K562 (cell line): ENCODE results near the gene NSMF. TPM values are rescaled to one million over a fixed set of nuclear protein-coding genes. Genes with fewer than 3 reads are reported as not detected.
A peak's percentile ranks its signal among the peaks of the same experiment; 100 is the strongest.

ENCODE experiments used
- CAMTA2 ChIP-seq: fragments of 250-450 bp; sonication (Bioruptor Pico); conservative IDR thresholded peaks from 2 replicates; pipeline ENCODE4 v1.5.1; 2022
- FOXM1 ChIP-seq, 2 experiments: fragments of 450-650 bp in 1 of 2; sonication (generic) in 1 of 2; formaldehyde crosslinking in 1 of 2; IDR thresholded peaks; 2 replicates each; pipeline versions ENCODE4 v1.6.1 to v1.9.0; 2017 to 2022; ENCODE audit warnings: low read depth in 2 of 2, mild to moderate bottlenecking in 2 of 2, missing genetic modification reagents in 1 of 2, moderate library complexity in 1 of 2
- HNRNPL ChIP-seq: fragments of 200-400 bp; formaldehyde crosslinking; IDR thresholded peaks from 2 replicates; pipeline ENCODE4 v1.6.1; 2017; ENCODE audit warnings: low read depth, mild to moderate bottlenecking, low read length
- KLF1 ChIP-seq: fragments of 450-650 bp; IDR thresholded peaks from 2 replicates; pipeline ENCODE4 v1.6.1; 2016; ENCODE audit warnings: missing genetic modification characterization, missing compliant biosample characterization
- MCM5 ChIP-seq: fragments of 450-650 bp; IDR thresholded peaks from 2 replicates; pipeline ENCODE4 v1.6.1; 2016; ENCODE audit warnings: low read depth
- PTRF ChIP-seq: fragments of 450-650 bp; IDR thresholded peaks from 2 replicates; pipeline ENCODE4 v1.6.1; 2016; ENCODE audit warnings: mild to moderate bottlenecking, missing genetic modification characterization, missing compliant biosample characterization
- SMARCC2 ChIP-seq: fragments of 450-650 bp; IDR thresholded peaks from 2 replicates; pipeline ENCODE4 v1.6.1; 2017; ENCODE audit warnings: antibody characterized with exemption, moderate library complexity, mild to moderate bottlenecking, low read depth
- TOE1 ChIP-seq, 2 experiments: fragments of 450-650 bp in 1 of 2; sonication (generic) in 1 of 2; formaldehyde crosslinking in 1 of 2; IDR thresholded peaks; 2 replicates each; pipeline versions ENCODE4 v1.7.1 to v1.8.0; 2016 to 2022; ENCODE audit warnings: borderline replicate concordance in 2 of 2, mild to moderate bottlenecking in 2 of 2, antibody characterized with exemption in 1 of 2, inconsistent platforms in 1 of 2, low read depth in 1 of 2, missing genetic modification reagents in 1 of 2, moderate library complexity in 1 of 2
- ZBTB9 ChIP-seq: fragments of 450-650 bp; formaldehyde crosslinking; IDR thresholded peaks from 2 replicates; pipeline ENCODE4 v1.4.0; 2020; ENCODE audit warnings: mild to moderate bottlenecking, moderate library complexity
- ZNF146 ChIP-seq: IDR thresholded peaks from one replicate; pipeline ENCODE4 v1.6.1; 2018; ENCODE audit warnings: missing compliant biosample characterization; ENCODE audit not compliant: unreplicated experiment
- polyA plus RNA-seq, 8 experiments: library from polyadenylated mRNA; depleted of rRNA in 4 of 8; stranded (reverse) in 5 of 8; unstranded in 3 of 8; fragments of >200 nt; fragmentation: Nextera tagmentation in 2 of 8; fragmentation: Illumina TruSeq in 1 of 8; extraction: Ambion mirVana in 2 of 8; extraction: Trizol in 1 of 8; gene quantifications; 2 replicates each; pipeline versions ENCODE4 v1.2.1 to v1.2.3, GENCODE V29; 2011 to 2014; ENCODE audit warnings: inconsistent platforms in 1 of 8, missing spikeins in 1 of 8
- total RNA-seq, 7 experiments: library from RNA; depleted of rRNA in 6 of 7; stranded (reverse); fragments of >200 nt in 6 of 7; fragmentation: Illumina TruSeq in 2 of 7; extraction: Trizol in 2 of 7; gene quantifications; 2 replicates each; pipeline versions ENCODE4 v1.2.1 to v1.2.3, GENCODE V29; 2011 to 2021; ENCODE audit warnings: low replicate concordance in 1 of 7
- TF ChIP-seq, protein P1 (sequence below): fragments of 200-800 bp; sonication (Bioruptor generic); IDR thresholded peaks from 2 replicates; pipeline ENCODE4 v1.6.1; 2017; ENCODE audit warnings: missing genetic modification characterization, missing compliant biosample characterization
- TF ChIP-seq, protein P2 (sequence below), 2 experiments: fragments of 450-650 bp; IDR thresholded peaks; 2 replicates each; pipeline ENCODE4 v1.6.1; 2016; ENCODE audit warnings: mild to moderate bottlenecking in 2 of 2, borderline replicate concordance in 1 of 2, low read depth in 1 of 2, moderate library complexity in 1 of 2
- TF ChIP-seq, protein P3 (sequence below): sonication (generic); formaldehyde crosslinking; IDR thresholded peaks from 2 replicates; pipeline ENCODE4 v1.8.1; 2023; ENCODE audit warnings: mild to moderate bottlenecking, missing genetic modification reagents

Gene NSMF
- total and polyA plus RNA-seq, 9 of the 15 experiments (the other 6 are each of a cell fraction or from before 2014, with no cell fraction given), result 0.20 to 82.7 (median 29.3) TPM

DNA sequence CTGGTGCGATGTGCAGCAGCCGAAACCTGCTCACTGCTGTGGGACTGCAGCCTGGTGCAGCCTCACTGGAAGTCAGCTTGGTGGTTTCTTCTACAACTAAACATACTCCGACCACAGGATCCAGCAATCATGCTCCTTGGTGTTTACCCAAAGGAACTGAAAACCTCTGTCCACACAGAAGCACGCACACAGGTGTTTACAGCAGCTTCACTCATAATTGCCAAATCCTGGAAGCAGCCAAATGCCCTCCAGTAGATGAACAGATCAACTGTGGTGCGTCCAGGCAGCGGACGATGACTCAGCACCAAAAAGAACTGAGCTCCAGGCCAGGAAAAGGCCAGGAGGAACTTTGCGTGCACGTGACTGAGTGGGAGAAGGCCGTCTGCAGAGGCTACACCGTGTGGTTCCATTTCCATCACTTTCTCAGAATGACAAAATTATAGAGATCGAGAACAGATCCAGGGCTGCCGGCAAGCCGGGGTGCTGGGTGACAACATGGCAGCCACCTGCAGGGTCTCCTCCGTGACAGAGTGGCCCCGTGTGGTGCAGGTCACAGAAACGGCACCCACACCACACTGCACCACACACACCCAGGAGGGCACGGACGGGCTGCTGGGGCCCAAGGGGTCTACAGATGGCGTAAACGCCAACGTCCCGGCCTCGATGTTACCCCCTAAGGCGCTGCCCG is 23.1 kb upstream of the NSMF start (continued):
- TF ChIP-seq ZBTB9 (CRISPR knock-in tag) (no peak), KLF1 (tag) (no peak), HNRNPL (0 out of 2 replicates have a peak, but pooled peaks have one; percentile 21), CAMTA2 (CRISPR knock-in tag) (no peak), SMARCC2 (0 out of 2 replicates have a peak, but pooled peaks have one; percentile 69), PTRF (tag) (no peak), TOE1 (IDR thresholded peaks at IDR 0.05; ENCODE audit: borderline replicate concordance) (peak; percentile 91), TOE1 (CRISPR knock-in tag; IDR thresholded peaks at IDR 0.05; ENCODE audit: borderline replicate concordance, low read depth) (no peak), MCM5 (no peak), FOXM1 (IDR thresholded peaks at IDR 0.05; ENCODE audit: low read depth) (no peak), FOXM1 (CRISPR knock-in tag; IDR thresholded peaks at IDR 0.05; ENCODE audit: low read depth) (no peak), ZNF146 (CRISPR knock-in tag) (no peak)
- TF ChIP-seq, protein P1, sequence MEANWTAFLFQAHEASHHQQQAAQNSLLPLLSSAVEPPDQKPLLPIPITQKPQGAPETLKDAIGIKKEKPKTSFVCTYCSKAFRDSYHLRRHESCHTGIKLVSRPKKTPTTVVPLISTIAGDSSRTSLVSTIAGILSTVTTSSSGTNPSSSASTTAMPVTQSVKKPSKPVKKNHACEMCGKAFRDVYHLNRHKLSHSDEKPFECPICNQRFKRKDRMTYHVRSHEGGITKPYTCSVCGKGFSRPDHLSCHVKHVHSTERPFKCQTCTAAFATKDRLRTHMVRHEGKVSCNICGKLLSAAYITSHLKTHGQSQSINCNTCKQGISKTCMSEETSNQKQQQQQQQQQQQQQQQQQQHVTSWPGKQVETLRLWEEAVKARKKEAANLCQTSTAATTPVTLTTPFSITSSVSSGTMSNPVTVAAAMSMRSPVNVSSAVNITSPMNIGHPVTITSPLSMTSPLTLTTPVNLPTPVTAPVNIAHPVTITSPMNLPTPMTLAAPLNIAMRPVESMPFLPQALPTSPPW (CRISPR knock-in tag), result peak; percentile 31; the same call in 1 of the 2 replicates
- TF ChIP-seq, protein P2, sequence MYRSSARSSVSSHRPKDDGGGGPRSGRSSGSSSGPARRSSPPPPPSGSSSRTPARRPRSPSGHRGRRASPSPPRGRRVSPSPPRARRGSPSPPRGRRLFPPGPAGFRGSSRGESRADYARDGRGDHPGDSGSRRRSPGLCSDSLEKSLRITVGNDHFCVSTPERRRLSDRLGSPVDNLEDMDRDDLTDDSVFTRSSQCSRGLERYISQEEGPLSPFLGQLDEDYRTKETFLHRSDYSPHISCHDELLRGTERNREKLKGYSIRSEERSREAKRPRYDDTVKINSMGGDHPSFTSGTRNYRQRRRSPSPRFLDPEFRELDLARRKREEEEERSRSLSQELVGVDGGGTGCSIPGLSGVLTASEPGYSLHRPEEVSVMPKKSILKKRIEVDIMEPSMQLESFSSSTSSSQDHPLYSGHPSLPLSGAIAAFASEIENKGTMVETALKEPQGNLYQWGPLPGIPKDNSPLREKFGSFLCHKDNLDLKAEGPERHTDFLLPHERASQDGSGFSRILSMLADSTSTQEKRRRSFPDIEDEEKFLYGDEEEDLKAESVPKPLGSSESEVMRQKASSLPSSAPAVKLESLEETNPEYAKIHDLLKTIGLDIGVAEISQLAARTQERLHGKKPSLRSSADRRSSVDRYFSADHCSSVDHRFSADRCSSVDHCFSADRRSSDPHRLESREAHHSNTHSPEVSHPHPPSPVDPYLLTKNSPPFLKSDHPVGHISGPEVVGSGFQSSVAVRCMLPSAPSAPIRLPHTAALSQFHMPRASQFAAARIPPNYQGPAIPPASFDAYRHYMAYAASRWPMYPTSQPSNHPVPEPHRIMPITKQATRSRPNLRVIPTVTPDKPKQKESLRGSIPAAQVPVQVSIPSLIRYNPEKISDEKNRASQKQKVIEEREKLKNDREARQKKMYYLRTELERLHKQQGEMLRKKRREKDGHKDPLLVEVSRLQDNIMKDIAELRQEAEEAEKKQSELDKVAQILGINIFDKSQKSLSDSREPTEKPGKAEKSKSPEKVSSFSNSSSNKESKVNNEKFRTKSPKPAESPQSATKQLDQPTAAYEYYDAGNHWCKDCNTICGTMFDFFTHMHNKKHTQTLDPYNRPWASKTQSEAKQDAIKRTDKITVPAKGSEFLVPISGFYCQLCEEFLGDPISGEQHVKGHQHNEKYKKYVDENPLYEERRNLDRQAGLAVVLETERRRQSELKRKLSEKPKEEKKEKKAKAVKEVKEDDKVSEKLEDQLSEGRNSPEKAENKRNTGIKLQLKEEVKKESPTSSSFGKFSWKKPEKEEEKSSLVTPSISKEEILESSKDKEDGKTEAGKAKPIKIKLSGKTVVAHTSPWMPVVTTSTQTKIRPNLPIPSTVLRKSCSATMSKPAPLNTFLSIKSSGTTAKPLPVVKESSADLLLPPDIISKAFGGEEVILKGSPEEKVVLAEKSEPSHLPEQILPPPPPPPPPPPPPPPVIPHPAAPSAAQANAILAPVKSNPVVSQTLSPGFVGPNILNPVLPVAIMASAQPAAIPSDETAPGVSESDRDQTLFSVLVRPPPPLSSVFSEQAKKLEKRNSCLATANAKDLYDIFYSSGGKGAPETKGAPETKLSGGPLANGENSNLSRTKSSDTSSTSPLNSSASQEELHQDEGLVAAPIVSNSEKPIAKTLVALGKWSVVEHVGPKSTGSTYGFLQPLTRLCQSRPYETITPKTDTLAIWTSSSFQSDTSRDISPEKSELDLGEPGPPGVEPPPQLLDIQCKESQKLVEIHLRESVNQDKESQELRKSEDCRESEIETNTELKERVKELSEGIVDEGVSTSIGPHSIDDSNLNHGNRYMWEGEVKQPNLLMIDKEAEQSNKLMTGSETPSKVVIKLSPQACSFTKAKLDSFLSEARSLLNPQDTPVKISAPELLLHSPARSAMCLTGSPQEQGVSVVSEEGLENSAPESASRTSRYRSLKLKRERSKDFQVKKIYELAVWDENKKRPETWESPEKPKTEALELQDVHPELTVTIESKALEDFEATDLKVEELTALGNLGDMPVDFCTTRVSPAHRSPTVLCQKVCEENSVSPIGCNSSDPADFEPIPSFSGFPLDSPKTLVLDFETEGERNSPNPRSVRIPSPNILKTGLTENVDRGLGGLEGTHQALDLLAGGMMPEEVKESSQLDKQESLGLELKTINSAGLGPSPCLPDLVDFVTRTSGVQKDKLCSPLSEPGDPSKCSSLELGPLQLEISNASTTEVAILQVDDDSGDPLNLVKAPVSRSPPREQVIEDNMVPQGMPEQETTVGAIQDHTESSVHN (IDR thresholded peaks at IDR 0.05; ENCODE audit: borderline replicate concordance in 1 of 2, low read depth in 1 of 2), result peak in 1 of 2 experiments; percentile 24; a peak in 1 of 4 replicates
- TF ChIP-seq, protein P3, sequence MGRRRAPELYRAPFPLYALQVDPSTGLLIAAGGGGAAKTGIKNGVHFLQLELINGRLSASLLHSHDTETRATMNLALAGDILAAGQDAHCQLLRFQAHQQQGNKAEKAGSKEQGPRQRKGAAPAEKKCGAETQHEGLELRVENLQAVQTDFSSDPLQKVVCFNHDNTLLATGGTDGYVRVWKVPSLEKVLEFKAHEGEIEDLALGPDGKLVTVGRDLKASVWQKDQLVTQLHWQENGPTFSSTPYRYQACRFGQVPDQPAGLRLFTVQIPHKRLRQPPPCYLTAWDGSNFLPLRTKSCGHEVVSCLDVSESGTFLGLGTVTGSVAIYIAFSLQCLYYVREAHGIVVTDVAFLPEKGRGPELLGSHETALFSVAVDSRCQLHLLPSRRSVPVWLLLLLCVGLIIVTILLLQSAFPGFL (CRISPR knock-in tag), result no peak
